Testis (tissue), 3 donors: ENCODE measurements around the gene RNF168. TPM values are rescaled to one million over a fixed set of nuclear protein-coding genes. Genes with fewer than 3 reads are reported as not detected.
"Not testable (repeated sequence)": the region's sequence is repeated elsewhere in the genome, so short reads cannot be mapped to it uniquely, and the experiment has no call there.

Experiments
- DNase-seq: peaks from one replicate; pipeline ENCODE4 v3.0.0-alpha.2; 2019
- H3K27ac ChIP-seq, 2 donors: fragments of 200-600 bp; sonication (generic); one replicate each; pipeline ENCODE4 v1.5.1; 2019
- H3K27me3 ChIP-seq: fragments of 200-600 bp; sonication (generic); one replicate; pipeline ENCODE4 v1.5.1; 2019
- H3K36me3 ChIP-seq: fragments of 200-600 bp; sonication (generic); one replicate; pipeline ENCODE4 v1.5.1; 2017; ENCODE audit warnings: low read depth; ENCODE audit errors: missing control alignments
- H3K4me1 ChIP-seq: fragments of 200-600 bp; sonication (generic); one replicate; pipeline ENCODE4 v1.5.1; 2019
- H3K4me3 ChIP-seq, 2 donors: fragments of 200-600 bp; sonication (generic); one replicate each; pipeline ENCODE4 v1.5.1; 2017 to 2019
- H3K9me3 ChIP-seq: fragments of 200-600 bp; sonication (generic); one replicate; pipeline ENCODE4 v1.5.1; 2017
- CTCF ChIP-seq, 3 experiments: fragments of 450-650 bp in 2 of 3; fragments of 200-600 bp in 1 of 3; sonication (generic) in 1 of 3; IDR thresholded peaks; one replicate each; pipeline ENCODE4 v1.5.1; 2016 to 2019; ENCODE audit warnings: antibody characterized with exemption in 3 of 3, mild to moderate bottlenecking in 2 of 3, moderate library complexity in 1 of 3
- POLR2A ChIP-seq: fragments of 450-650 bp; IDR thresholded peaks from one replicate; pipeline ENCODE4 v1.6.1; 2017; ENCODE audit warnings: antibody characterized with exemption, mild to moderate bottlenecking, moderate library complexity
- WGBS, 2 donors: methylation state at CpG; one replicate each; pipeline ENCODE4 v1.1.5; 2018; 5-methylcytosine and 5-hydroxymethylcytosine counted together
- intact Hi-C: fragments of 100-400 bp; cut with DNase I; formaldehyde crosslinking; loops from one replicate; pipeline ENCODE4 v1.15.1; 2023; ENCODE audit warnings: low total_unique reads
- polyA plus RNA-seq: library from polyadenylated mRNA; stranded (reverse); fragments of 350-450 nt; fragmentation: Illumina TruSeq; extraction: RNeasy Lipid Tissue Mini Kit (QIAGEN cat#74804); gene quantifications from one replicate; pipeline ENCODE4 v1.2.3, GENCODE V29; 2014; ENCODE audit warnings: low read depth, low replicate concordance; ENCODE audit not compliant: insufficient read depth
- total RNA-seq, 2 donors: library from RNA; depleted of rRNA; stranded (reverse); fragments of >200 nt; gene quantifications; one replicate each; pipeline ENCODE4 v1.2.3, GENCODE V29; 2016

Gene RNF168
- total and polyA plus RNA-seq, 3 donors from 2014 or later: 37.7 to 52.8 (median 45.4) TPM

- Histone ChIP-seq H3K4me3 (no peak overlapping the region), H3K9me3 (no peaks in the 10 kb centered on the region), H3K4me1 (no peaks in the 10 kb centered on the region), H3K27me3 (no peaks in the 10 kb centered on the region), H3K27ac (no peak overlapping the region), H3K36me3 (no peaks in the 10 kb centered on the region)
- TF ChIP-seq POLR2A (no peak), CTCF (IDR thresholded peaks at IDR 0.05) (no peak)
- WGBS, 2 donors: 88 to 94% methylated on average over 2 of the region's 2 CpGs
- intact Hi-C loops: no loop called here
- DNase-seq: no peak
Observed at GRCh38 chr3:196471551-196471950, 32.0 kb downstream of the RNF168 start.

GRCh38 chr3:196470182-196470581, 33.4 kb downstream of the RNF168 start:
- intact Hi-C loops, H3K4me3 ChIP-seq, H3K4me1 ChIP-seq, H3K27me3 ChIP-seq, H3K27ac ChIP-seq, H3K36me3 ChIP-seq, DNase-seq, H3K9me3 ChIP-seq: not testable (repeated sequence)
- WGBS, 2 donors: 87% methylated on average over 3 of the region's 3 CpGs

- Histone ChIP-seq H3K27me3 (no peaks in the 10 kb centered on the region), H3K36me3 (no peaks in the 10 kb centered on the region), H3K9me3 (no peaks in the 10 kb centered on the region), H3K4me3 (no peak overlapping the region), H3K4me1 (no peaks in the 10 kb centered on the region), H3K27ac (no peak overlapping the region)
- intact Hi-C loops: no loop called here
- 98 to 99% methylated on average over 3 of the region's 3 CpGs for WGBS, 2 donors
- DNase-seq: no peak
- TF ChIP-seq POLR2A: no peak
- no peak for TF ChIP-seq CTCF (IDR thresholded peaks at IDR 0.05)
Observed at GRCh38 chr3:196463804-196464203, 39.8 kb downstream of the RNF168 start.

GRCh38 chr3:196463478-196463756, 40.2 kb downstream of the RNF168 start:
- intact Hi-C loops: no loop called here

GRCh38 chr3:196462680-196463477, 40.7 kb downstream of the RNF168 start:
- H3K9me3 ChIP-seq, DNase-seq, H3K4me1 ChIP-seq, H3K4me3 ChIP-seq, intact Hi-C loops, H3K27me3 ChIP-seq, H3K27ac ChIP-seq, H3K36me3 ChIP-seq: not testable (repeated sequence)
- WGBS, 2 donors: 94% methylated on average over 1 of the region's 1 CpG

More at GRCh38 chr3:196463478-196463756, 40.2 kb downstream of the RNF168 start:
- Histone ChIP-seq H3K27ac (no peak overlapping the region), H3K36me3 (no peaks in the 10 kb centered on the region), H3K9me3 (no peaks in the 10 kb centered on the region), H3K4me3 (no peak overlapping the region), H3K4me1 (no peaks in the 10 kb centered on the region), H3K27me3 (no peaks in the 10 kb centered on the region)
- WGBS, 2 donors: 98 to 100% methylated on average over 2 of the region's 2 CpGs
- no peak for DNase-seq
- TF ChIP-seq POLR2A (no peak), CTCF (IDR thresholded peaks at IDR 0.05) (no peak)

GRCh38 chr3:196458063-196458462, 45.5 kb downstream of the RNF168 start:
- H3K9me3 ChIP-seq: no peaks in the 10 kb centered on the region
- intact Hi-C loops: no loop called here
- no peaks in the 10 kb centered on the region for H3K27me3 ChIP-seq
- 73 to 78% methylated on average over 4 of the region's 4 CpGs for WGBS, 2 donors
- DNase-seq: no peak
- no peak for TF ChIP-seq CTCF (IDR thresholded peaks at IDR 0.05)
- TF ChIP-seq POLR2A: no peak
- no peaks in the 10 kb centered on the region for H3K36me3 ChIP-seq
- H3K4me1 ChIP-seq: no peaks in the 10 kb centered on the region
- no peak overlapping the region for H3K27ac ChIP-seq
- H3K4me3 ChIP-seq: no peak overlapping the region

GRCh38 chr3:196457470-196457869, 46.1 kb downstream of the RNF168 start:
- H3K36me3 ChIP-seq, H3K4me3 ChIP-seq, H3K27me3 ChIP-seq, intact Hi-C loops, DNase-seq, H3K27ac ChIP-seq, H3K4me1 ChIP-seq, H3K9me3 ChIP-seq: not testable (repeated sequence)
- WGBS, 2 donors: 70 to 73% methylated on average over 7 of the region's 7 CpGs
